Loucy (cell line): ENCODE measurements around the gene BRINP3.
"Not testable (repeated sequence)": the region's sequence is repeated elsewhere in the genome, so short reads cannot be mapped to it uniquely, and the experiment has no call there.

Experiments
- H2AFZ ChIP-seq: fragments of 200-600 bp; sonication (generic); 2 replicates; pipeline ENCODE4 v1.6.0; 2016; ENCODE audit warnings: antibody characterized with exemption, mild to moderate bottlenecking, low read length, moderate library complexity
- H3F3A ChIP-seq: fragments of 200-600 bp; 2 replicates; pipeline ENCODE4 v1.6.0; 2016; ENCODE audit warnings: antibody characterized with exemption, low read depth, mild to moderate bottlenecking
- H3K27me3 ChIP-seq: fragments of 200-600 bp; sonication (generic); 2 replicates; pipeline ENCODE4 v1.6.1; 2014; ENCODE audit warnings: low read length, mild to moderate bottlenecking; ENCODE audit not compliant: insufficient read depth, poor library complexity, severe bottlenecking
- H3K36me3 ChIP-seq: fragments of 200-600 bp; sonication (generic); 2 replicates; pipeline ENCODE4 v1.6.1; 2016; ENCODE audit warnings: low read length; ENCODE audit not compliant: insufficient read depth
- H3K4me1 ChIP-seq: fragments of 200-600 bp; sonication (generic); 2 replicates; pipeline ENCODE4 v1.5.1; 2014; ENCODE audit warnings: low read length, mild to moderate bottlenecking; ENCODE audit not compliant: insufficient read depth, poor library complexity, severe bottlenecking
- H3K4me2 ChIP-seq: fragments of 200-600 bp; sonication (generic); 2 replicates; pipeline ENCODE4 v1.6.0; 2014; ENCODE audit warnings: antibody characterized with exemption, low read length, low read depth, mild to moderate bottlenecking; ENCODE audit not compliant: poor library complexity, severe bottlenecking
- H3K4me3 ChIP-seq: fragments of 200-600 bp; sonication (generic); 2 replicates; pipeline ENCODE4 v1.5.1; 2014; ENCODE audit warnings: low read length, mild to moderate bottlenecking, mixed read lengths; ENCODE audit not compliant: poor library complexity, severe bottlenecking
- H3K79me2 ChIP-seq: fragments of 200-600 bp; sonication (generic); 2 replicates; pipeline ENCODE4 v1.6.1; 2014; ENCODE audit warnings: low read length; ENCODE audit not compliant: insufficient read depth
- H3K9ac ChIP-seq: fragments of 200-600 bp; sonication (generic); 2 replicates; pipeline ENCODE4 v1.6.0; 2014; ENCODE audit warnings: mild to moderate bottlenecking, low read depth, low read length, moderate library complexity; ENCODE audit not compliant: poor library complexity, severe bottlenecking
- H3K9me2 ChIP-seq: fragments of 200-600 bp; sonication (generic); replicated peaks from 2 replicates; pipeline ENCODE4 v1.6.1; 2016; ENCODE audit warnings: low read depth, low read length, mixed read lengths
- H3K9me3 ChIP-seq: fragments of 200-600 bp; sonication (generic); 2 replicates; pipeline ENCODE4 v1.6.1; 2014; ENCODE audit warnings: mild to moderate bottlenecking, antibody characterized with exemption, low read length, low read depth; ENCODE audit not compliant: insufficient read depth
- H4K20me1 ChIP-seq: fragments of 200-600 bp; sonication (generic); 2 replicates; pipeline ENCODE4 v1.6.0; 2014; ENCODE audit warnings: antibody characterized with exemption, low read length, mild to moderate bottlenecking; ENCODE audit not compliant: insufficient read depth, poor library complexity, severe bottlenecking
- CTCF ChIP-seq: fragments of 200-600 bp; sonication (generic); conservative IDR thresholded peaks from 2 replicates; pipeline ENCODE4 v1.5.1; 2014; ENCODE audit warnings: mild to moderate bottlenecking, antibody characterized with exemption, low read length
- EZH2phosphoT487 ChIP-seq: fragments of 200-600 bp; IDR thresholded peaks from 2 replicates; pipeline ENCODE4 v1.6.1; 2018; ENCODE audit warnings: antibody characterized with exemption, mild to moderate bottlenecking, moderate library complexity, borderline replicate concordance

Gene BRINP3

GRCh38 chr1:190126728-190127127 lies 350.9 kb downstream of the BRINP3 start:
- Histone ChIP-seq H2AFZ (no peak overlapping the region), H3K4me1 (no peaks in the 10 kb centered on the region), H4K20me1 (no peaks in the 10 kb centered on the region), H3K9me2 (no peaks in the 10 kb centered on the region), H3K4me3 (no peak overlapping the region), H3K4me2 (no peak overlapping the region), H3K27me3 (no peaks in the 10 kb centered on the region), H3F3A (no peaks in the 10 kb centered on the region), H3K36me3 (no peaks in the 10 kb centered on the region), H3K9ac (no peak overlapping the region), H3K9me3 (no peaks in the 10 kb centered on the region), H3K79me2 (no peaks in the 10 kb centered on the region)
- TF ChIP-seq EZH2phosphoT487: no peak
- TF ChIP-seq CTCF: no peak

- H3K4me2 ChIP-seq: no peak overlapping the region
- no peaks in the 10 kb centered on the region for H3K9me2 ChIP-seq
- no peak overlapping the region for H3K4me3 ChIP-seq
- H3K79me2 ChIP-seq: no peaks in the 10 kb centered on the region
- no peak overlapping the region for H3K9ac ChIP-seq
- H2AFZ ChIP-seq: no peak overlapping the region; the same call in 1 of the 2 replicates
- TF ChIP-seq CTCF: no peak
- no peak for TF ChIP-seq EZH2phosphoT487
- no peaks in the 10 kb centered on the region for H3K36me3 ChIP-seq
- H3K9me3 ChIP-seq: no peaks in the 10 kb centered on the region
- no peaks in the 10 kb centered on the region for H3F3A ChIP-seq
- no peaks in the 10 kb centered on the region for H4K20me1 ChIP-seq
- no peaks in the 10 kb centered on the region for H3K27me3 ChIP-seq
- H3K4me1 ChIP-seq: no peaks in the 10 kb centered on the region
Measured at GRCh38 chr1:190124068-190124467, 353.6 kb downstream of the BRINP3 start.

GRCh38 chr1:190120564-190120963 lies 357.1 kb downstream of the BRINP3 start:
- not testable (repeated sequence) for H3K4me1 ChIP-seq, H3F3A ChIP-seq, H3K9me2 ChIP-seq, H3K27me3 ChIP-seq, H2AFZ ChIP-seq, H3K4me2 ChIP-seq, H4K20me1 ChIP-seq, H3K9ac ChIP-seq, H3K36me3 ChIP-seq, H3K9me3 ChIP-seq, H3K79me2 ChIP-seq, H3K4me3 ChIP-seq

GRCh38 chr1:190119683-190120082 lies 358.0 kb downstream of the BRINP3 start:
- H3K9me3 ChIP-seq: no peaks in the 10 kb centered on the region
- no peak overlapping the region for H3K4me3 ChIP-seq
- no peaks in the 10 kb centered on the region for H3K4me1 ChIP-seq
- no peak overlapping the region for H3K9ac ChIP-seq
- no peaks in the 10 kb centered on the region for H3F3A ChIP-seq
- no peaks in the 10 kb centered on the region for H4K20me1 ChIP-seq
- no peaks in the 10 kb centered on the region for H3K27me3 ChIP-seq
- TF ChIP-seq EZH2phosphoT487 (no peak), CTCF (no peak)
- no peaks in the 10 kb centered on the region for H3K36me3 ChIP-seq
- no peaks in the 10 kb centered on the region for H3K79me2 ChIP-seq
- no peaks in the 10 kb centered on the region for H3K9me2 ChIP-seq
- H2AFZ ChIP-seq: no peak overlapping the region
- no peak overlapping the region for H3K4me2 ChIP-seq
